Fibroblast of upper back skin (primary cell): Measurements from ENCODE around the gene LRRC15.
A peak's percentile ranks its signal among the peaks of the same experiment; 100 is the strongest.

Experiments
- DNase-seq: peaks from one replicate; pipeline ENCODE4 v3.0.0-alpha.2; 2013

Gene LRRC15

GRCh38 chr3:194357681-194358080 lies 11.9 kb downstream of the LRRC15 start:
- DNase-seq: peak; percentile 56

GRCh38 chr3:194355379-194355778 lies 14.2 kb downstream of the LRRC15 start:
- no peak for DNase-seq

- DNase-seq: no peak
These were observed 15.2 kb downstream of the LRRC15 start for GRCh38 chr3:194354315-194354714.

- DNase-seq: no peak
These were observed 16.8 kb downstream of the LRRC15 start for GRCh38 chr3:194352667-194353246.

GRCh38 chr3:194351952-194352536 lies 17.5 kb downstream of the LRRC15 start:
- no peak for DNase-seq

- DNase-seq: no peak
These were observed 18.4 kb downstream of the LRRC15 start, which contains the start of gene CPN2 for GRCh38 chr3:194351080-194351672. CPN2 (minus strand) TSS chr3:194351328; CDS start chr3:194342702, 8,626 bp downstream.

GRCh38 chr3:194350726-194351071 lies 18.8 kb downstream of the LRRC15 start:
- DNase-seq: no peak

GRCh38 chr3:194348354-194348753 lies 21.2 kb downstream of the LRRC15 start:
- peak; percentile 41 for DNase-seq

- peak; percentile 27 for DNase-seq
These were observed 22.9 kb downstream of the LRRC15 start for GRCh38 chr3:194346621-194347020.

- no peak for DNase-seq
These were observed 23.5 kb downstream of the LRRC15 start for GRCh38 chr3:194346035-194346434.

GRCh38 chr3:194344012-194344411 lies 25.5 kb downstream of the LRRC15 start:
- DNase-seq: peak; percentile 56

GRCh38 chr3:194343561-194343893 lies 26.0 kb downstream of the LRRC15 start:
- no peak for DNase-seq

GRCh38 chr3:194342861-194343560 lies 26.5 kb downstream of the LRRC15 start:
- no peak for DNase-seq

GRCh38 chr3:194340757-194341400 lies 28.7 kb downstream of the LRRC15 start:
- no peak for DNase-seq

- no peak for DNase-seq
These were observed 29.7 kb downstream of the LRRC15 start for GRCh38 chr3:194339840-194340239.

GRCh38 chr3:194339356-194339755 lies 30.2 kb downstream of the LRRC15 start:
- no peak for DNase-seq

- DNase-seq: no peak
These were observed 31.4 kb downstream of the LRRC15 start for GRCh38 chr3:194337965-194338753.

- DNase-seq: no peak
These were observed 32.8 kb downstream of the LRRC15 start for GRCh38 chr3:194336601-194337355.

- DNase-seq: no peak
These were observed 35.6 kb downstream of the LRRC15 start for GRCh38 chr3:194333981-194334320.

- peak; percentile 85 for DNase-seq
These were observed 36.1 kb downstream of the LRRC15 start for GRCh38 chr3:194333212-194333980.

- DNase-seq: no peak
These were observed 36.7 kb downstream of the LRRC15 start for GRCh38 chr3:194332858-194333211.
